HG02678 (cell line): ENCODE results near the gene TMEM82.

Source experiments
- ATAC-seq: cut with Tn5 transposase; IDR thresholded peaks from one replicate; pipeline ENCODE4 v1.9.1; 2021; ENCODE audit warnings: mild to moderate bottlenecking, moderate library complexity; ENCODE audit not compliant: unreplicated experiment

TMEM82 gene

GRCh38 chr1:15777909-15778707 is 35.8 kb downstream of the TMEM82 start:
- ATAC-seq: no peak

- ATAC-seq: no peak
Observed at GRCh38 chr1:15785683-15786082, 43.4 kb downstream of the TMEM82 start.

GRCh38 chr1:15786581-15786980 is 44.3 kb downstream of the TMEM82 start:
- no peak for ATAC-seq

- no peak for ATAC-seq
Observed at GRCh38 chr1:15788624-15789301, 46.5 kb downstream of the TMEM82 start.

DNA sequence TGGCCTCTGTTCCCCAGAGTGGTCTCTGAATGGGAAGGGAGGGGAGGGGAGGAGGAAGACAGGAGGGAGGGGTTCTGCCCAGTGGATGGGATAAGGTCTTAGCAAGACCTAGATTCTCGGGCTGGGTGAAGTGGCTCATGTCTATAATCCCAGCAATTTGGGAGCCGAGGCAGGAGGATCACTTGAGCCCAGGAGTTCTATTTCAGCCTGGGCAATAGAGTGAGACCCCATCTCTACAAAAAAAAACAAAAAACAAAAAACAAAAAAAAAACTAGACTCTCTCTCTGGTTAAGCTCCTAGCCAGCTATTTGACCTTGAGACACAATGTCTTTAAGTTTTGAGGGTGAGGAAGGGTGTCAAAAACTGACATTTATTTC is 53.8 kb downstream of the TMEM82 start:
- no peak for ATAC-seq
